Thyroid gland (tissue), 4 donors: Measurements from ENCODE around the gene L3MBTL4. TPM values are rescaled to one million over a fixed set of nuclear protein-coding genes. Genes with fewer than 3 reads are reported as not detected.

Experiments
- DNase-seq, 2 donors: peaks; one replicate each; pipeline ENCODE4 v3.0.0-alpha.2; 2019
- H3K27ac ChIP-seq, 3 donors: fragments of 200-600 bp; sonication (generic); 1 replicate in 2 of 3; 2 replicates in 1 of 3; pipeline ENCODE4 v1.5.1; 2016 to 2019; ENCODE audit warnings: mild to moderate bottlenecking in 1 of 3, moderate library complexity in 1 of 3
- H3K27me3 ChIP-seq: fragments of 200-600 bp; sonication (generic); one replicate; pipeline ENCODE4 v1.5.1; 2019
- H3K36me3 ChIP-seq, 2 donors: fragments of 200-600 bp; sonication (generic); one replicate each; pipeline ENCODE4 v1.5.1; 2016 to 2019
- H3K4me1 ChIP-seq, 2 donors: fragments of 200-600 bp; sonication (generic); one replicate each; pipeline ENCODE4 v1.5.1; 2017 to 2019
- H3K4me3 ChIP-seq, 3 donors: fragments of 200-600 bp; sonication (generic); replicated peaks in 1 of 3; 1 replicate in 2 of 3; 2 replicates in 1 of 3; pipeline ENCODE4 v1.5.1; 2016; ENCODE audit warnings: mild to moderate bottlenecking in 1 of 3
- H3K9me3 ChIP-seq: fragments of 200-600 bp; sonication (generic); one replicate; pipeline ENCODE4 v1.5.1; 2017
- CTCF ChIP-seq, 6 experiments: fragments of 200-600 bp in 3 of 6; fragments of 450-650 bp in 3 of 6; sonication (generic) in 3 of 6; IDR thresholded peaks; one replicate each; pipeline ENCODE4 v1.5.1; 2016 to 2019; ENCODE audit warnings: antibody characterized with exemption in 6 of 6, mild to moderate bottlenecking in 2 of 6, inconsistent platforms in 1 of 6, moderate library complexity in 1 of 6
- POLR2A ChIP-seq, 2 donors: fragments of 450-650 bp; IDR thresholded peaks; one replicate each; pipeline ENCODE4 v1.6.1; 2017; ENCODE audit warnings: antibody characterized with exemption in 2 of 2, mild to moderate bottlenecking in 2 of 2, moderate library complexity in 1 of 2
- WGBS, 2 donors: methylation state at CpG; one replicate each; pipeline ENCODE4 v1.1.5; 2017; 5-methylcytosine and 5-hydroxymethylcytosine counted together
- intact Hi-C: fragments of 100-400 bp; cut with DNase I; formaldehyde crosslinking; loops from one replicate; pipeline ENCODE4 v1.15.1; 2023
- total RNA-seq, 4 donors: library from RNA; depleted of rRNA; stranded (reverse); fragments of >200 nt; gene quantifications; one replicate each; pipeline ENCODE4 v1.2.3, GENCODE V29; 2016

Gene L3MBTL4
- total RNA-seq, 4 donors from 2014 or later, result 15.2 to 37.1 (median 24.3) TPM

GRCh38 chr18:6118080-6118479, 296.6 kb downstream of the L3MBTL4 start:
- TF ChIP-seq POLR2A (IDR thresholded peaks at IDR 0.05) (no peak), CTCF (IDR thresholded peaks at IDR 0.05) (no peak)
- no peaks in the 10 kb centered on the region for H3K27me3 ChIP-seq
- no peaks in the 10 kb centered on the region for H3K36me3 ChIP-seq
- no peak overlapping the region for H3K27ac ChIP-seq
- H3K4me1 ChIP-seq, result no peaks in the 10 kb centered on the region
- no peak overlapping the region for H3K4me3 ChIP-seq
- 51 to 65% methylated on average over 2 of the region's 2 CpGs for WGBS, 2 donors
- no peak for DNase-seq
- no peaks in the 10 kb centered on the region for H3K9me3 ChIP-seq
- intact Hi-C loops, result no loop called here

- Histone ChIP-seq H3K27ac (no peak overlapping the region), H3K4me1 (no peaks in the 10 kb centered on the region), H3K36me3 (no peaks in the 10 kb centered on the region), H3K4me3 (no peak overlapping the region), H3K27me3 (no peaks in the 10 kb centered on the region), H3K9me3 (no peaks in the 10 kb centered on the region)
- intact Hi-C loops, result no loop called here
- WGBS, 2 donors, result 90 to 94% methylated on average over 4 of the region's 4 CpGs
- TF ChIP-seq CTCF (IDR thresholded peaks at IDR 0.05) (no peak), POLR2A (IDR thresholded peaks at IDR 0.05) (no peak)
- DNase-seq, result no peak
Observed at GRCh38 chr18:6115710-6116109, 299.0 kb downstream of the L3MBTL4 start.

GRCh38 chr18:6113650-6114049, 301.1 kb downstream of the L3MBTL4 start:
- H3K9me3 ChIP-seq, result no peaks in the 10 kb centered on the region
- TF ChIP-seq CTCF (IDR thresholded peaks at IDR 0.05), result no peak
- TF ChIP-seq POLR2A (IDR thresholded peaks at IDR 0.05), result no peak
- H3K4me1 ChIP-seq, result no peaks in the 10 kb centered on the region
- DNase-seq, result no peak
- no peaks in the 10 kb centered on the region for H3K36me3 ChIP-seq
- H3K27me3 ChIP-seq, result no peaks in the 10 kb centered on the region
- intact Hi-C loops, result no loop called here
- H3K4me3 ChIP-seq, result no peak overlapping the region
- H3K27ac ChIP-seq, result no peak overlapping the region
- 91 to 94% methylated on average over 2 of the region's 2 CpGs for WGBS, 2 donors

GRCh38 chr18:6111726-6112125, 303.0 kb downstream of the L3MBTL4 start:
- intact Hi-C loops, result no loop called here
- 91 to 93% methylated on average over 3 of the region's 3 CpGs for WGBS, 2 donors

GRCh38 chr18:6109743-6110142, 305.0 kb downstream of the L3MBTL4 start:
- no peak overlapping the region for H3K4me3 ChIP-seq
- no peak overlapping the region for H3K27ac ChIP-seq
- intact Hi-C loops, result no loop called here
- TF ChIP-seq POLR2A (IDR thresholded peaks at IDR 0.05), result no peak
- no peak for TF ChIP-seq CTCF (IDR thresholded peaks at IDR 0.05)
- 84 to 91% methylated on average over 6 of the region's 6 CpGs for WGBS, 2 donors
- H3K36me3 ChIP-seq, result no peaks in the 10 kb centered on the region
- H3K27me3 ChIP-seq, result no peaks in the 10 kb centered on the region
- no peaks in the 10 kb centered on the region for H3K9me3 ChIP-seq
- no peak for DNase-seq
- peaks cover 5 to 7% of the 10 kb centered on the region in 2 donors for H3K4me1 ChIP-seq

More at GRCh38 chr18:6111726-6112125, 303.0 kb downstream of the L3MBTL4 start:
- no peaks in the 10 kb centered on the region for H3K36me3 ChIP-seq
- no peaks in the 10 kb centered on the region for H3K27me3 ChIP-seq
- H3K4me1 ChIP-seq, result peaks cover 5 to 7% of the 10 kb centered on the region in 2 donors
- no peak for TF ChIP-seq CTCF (IDR thresholded peaks at IDR 0.05)
- no peak for TF ChIP-seq POLR2A (IDR thresholded peaks at IDR 0.05)
- no peak for DNase-seq
- no peak overlapping the region for H3K27ac ChIP-seq
- H3K9me3 ChIP-seq, result no peaks in the 10 kb centered on the region
- no peak overlapping the region for H3K4me3 ChIP-seq
